Activated CD4-positive, alpha-beta T cell treated with anti-CD3 and anti-CD28 coated beads, Interleukin-2, amount 10 ng/mL, durations not matched to agents 24 days and 14 days (primary cell): Measurements from ENCODE around the gene ULK4. TPM values are rescaled to one million over a fixed set of nuclear protein-coding genes. Genes with fewer than 3 reads are reported as not detected.
"Not testable (repeated sequence)": the region's sequence is repeated elsewhere in the genome, so short reads cannot be mapped to it uniquely, and the experiment has no call there.

Experiments
- DNase-seq: peaks from one replicate; pipeline ENCODE4 v3.0.0; 2022
- H3K27ac Mint-ChIP-seq: one replicate; pipeline ENCODE4 v1.8.0; 2022; ENCODE audit warnings: mild to moderate bottlenecking, mixed read lengths
- H3K27me3 Mint-ChIP-seq: one replicate; pipeline ENCODE4 v1.8.0; 2022; ENCODE audit warnings: mixed read lengths
- H3K36me3 Mint-ChIP-seq: one replicate; pipeline ENCODE4 v1.8.0; 2022; ENCODE audit warnings: low read depth, mild to moderate bottlenecking, mixed read lengths
- H3K4me1 Mint-ChIP-seq: one replicate; pipeline ENCODE4 v1.8.0; 2021; ENCODE audit warnings: mixed read lengths
- H3K4me3 Mint-ChIP-seq: one replicate; pipeline ENCODE4 v1.8.0; 2022; ENCODE audit warnings: mild to moderate bottlenecking, moderate library complexity, mixed read lengths
- H3K9me3 Mint-ChIP-seq: one replicate; pipeline ENCODE4 v1.8.0; 2021; ENCODE audit warnings: mixed read lengths
- intact Hi-C: fragments of 100-400 bp; cut with micrococcal nuclease; formaldehyde crosslinking; loops from one replicate; pipeline ENCODE4 v1.15.1; 2023
- total RNA-seq: library from RNA; stranded (reverse); gene quantifications from 2 replicates; pipeline ENCODE4 v1.2.3, GENCODE V29; 2022

ULK4 gene
- total RNA-seq, 1 donor from 2014 or later: 10.2 TPM

GRCh38 chr3:41299036-41299435 is 662.9 kb downstream of the ULK4 start:
- no peaks in the 10 kb centered on the region for H3K9me3 Mint-ChIP-seq
- intact Hi-C loops: no loop called here
- no peaks in the 10 kb centered on the region for H3K27me3 Mint-ChIP-seq

GRCh38 chr3:41297750-41298149 is 664.2 kb downstream of the ULK4 start:
- no peaks in the 10 kb centered on the region for H3K9me3 Mint-ChIP-seq

More at GRCh38 chr3:41299036-41299435, 662.9 kb downstream of the ULK4 start:
- Mint-ChIP-seq H3K4me3 (no peak overlapping the region), H3K27ac (no peak overlapping the region), H3K36me3 (no peaks in the 10 kb centered on the region), H3K4me1 (no peaks in the 10 kb centered on the region)
- DNase-seq: no peak

GRCh38 chr3:41296556-41296955 is 665.3 kb downstream of the ULK4 start:
- Mint-ChIP-seq H3K4me3 (no peak overlapping the region), H3K27ac (peak overlapping the region; percentile 12), H3K27me3 (no peaks in the 10 kb centered on the region), H3K36me3 (no peaks in the 10 kb centered on the region), H3K9me3 (no peaks in the 10 kb centered on the region), H3K4me1 (no peaks in the 10 kb centered on the region)
- intact Hi-C loops: no loop called here
- no peak for DNase-seq

More at GRCh38 chr3:41297750-41298149, 664.2 kb downstream of the ULK4 start:
- no peak for DNase-seq
- Mint-ChIP-seq H3K4me3 (no peak overlapping the region), H3K27me3 (no peaks in the 10 kb centered on the region), H3K27ac (no peak overlapping the region), H3K36me3 (no peaks in the 10 kb centered on the region), H3K4me1 (no peaks in the 10 kb centered on the region)
- intact Hi-C loops: no loop called here

GRCh38 chr3:41295740-41296139 is 666.2 kb downstream of the ULK4 start:
- H3K4me1 Mint-ChIP-seq: no peaks in the 10 kb centered on the region
- H3K9me3 Mint-ChIP-seq: no peaks in the 10 kb centered on the region
- H3K36me3 Mint-ChIP-seq: no peaks in the 10 kb centered on the region
- H3K27me3 Mint-ChIP-seq: no peaks in the 10 kb centered on the region
- intact Hi-C loops: no loop called here
- H3K27ac Mint-ChIP-seq: no peak overlapping the region
- H3K4me3 Mint-ChIP-seq: no peak overlapping the region
- DNase-seq: no peak

GRCh38 chr3:41293169-41293681 is 668.7 kb downstream of the ULK4 start:
- H3K4me3 Mint-ChIP-seq: no peak overlapping the region
- H3K4me1 Mint-ChIP-seq: no peaks in the 10 kb centered on the region
- H3K36me3 Mint-ChIP-seq: no peaks in the 10 kb centered on the region
- no peaks in the 10 kb centered on the region for H3K27me3 Mint-ChIP-seq
- no peak overlapping the region for H3K27ac Mint-ChIP-seq
- no peaks in the 10 kb centered on the region for H3K9me3 Mint-ChIP-seq
- DNase-seq: no peak
- intact Hi-C loops: no loop called here

GRCh38 chr3:41290736-41291135 is 671.2 kb downstream of the ULK4 start:
- Mint-ChIP-seq H3K9me3 (no peaks in the 10 kb centered on the region), H3K4me1 (no peaks in the 10 kb centered on the region), H3K27ac (no peak overlapping the region), H3K27me3 (no peaks in the 10 kb centered on the region), H3K4me3 (no peak overlapping the region), H3K36me3 (no peaks in the 10 kb centered on the region)
- intact Hi-C loops: no loop called here
- no peak for DNase-seq

- no peak for DNase-seq
- Mint-ChIP-seq H3K27me3 (no peaks in the 10 kb centered on the region), H3K27ac (no peak overlapping the region), H3K36me3 (no peaks in the 10 kb centered on the region), H3K4me1 (no peaks in the 10 kb centered on the region), H3K9me3 (no peaks in the 10 kb centered on the region), H3K4me3 (no peak overlapping the region)
- intact Hi-C loops: no loop called here
Measured at GRCh38 chr3:41290306-41290705, 671.6 kb downstream of the ULK4 start.

- Mint-ChIP-seq H3K4me3 (no peak overlapping the region), H3K36me3 (no peaks in the 10 kb centered on the region), H3K4me1 (no peaks in the 10 kb centered on the region), H3K27me3 (no peaks in the 10 kb centered on the region), H3K27ac (no peak overlapping the region), H3K9me3 (no peaks in the 10 kb centered on the region)
- no peak for DNase-seq
- intact Hi-C loops: no loop called here
Measured at GRCh38 chr3:41288785-41289184, 673.1 kb downstream of the ULK4 start.

- no peak overlapping the region for H3K27ac Mint-ChIP-seq
- H3K36me3 Mint-ChIP-seq: no peaks in the 10 kb centered on the region
- no peaks in the 10 kb centered on the region for H3K27me3 Mint-ChIP-seq
- peak; percentile 48 for DNase-seq
- no peaks in the 10 kb centered on the region for H3K9me3 Mint-ChIP-seq
- no peak overlapping the region for H3K4me3 Mint-ChIP-seq
- intact Hi-C loops: no loop called here
- H3K4me1 Mint-ChIP-seq: no peaks in the 10 kb centered on the region
Measured at GRCh38 chr3:41286305-41286704, 675.6 kb downstream of the ULK4 start.

GRCh38 chr3:41284934-41285333 is 677.0 kb downstream of the ULK4 start:
- H3K4me1 Mint-ChIP-seq, H3K4me3 Mint-ChIP-seq, intact Hi-C loops, DNase-seq, H3K9me3 Mint-ChIP-seq, H3K27ac Mint-ChIP-seq, H3K27me3 Mint-ChIP-seq, H3K36me3 Mint-ChIP-seq: not testable (repeated sequence)

GRCh38 chr3:41277790-41278465 is 684.0 kb downstream of the ULK4 start:
- intact Hi-C loops: no loop called here
- Mint-ChIP-seq H3K27me3 (peaks cover 3% of the 10 kb centered on the region), H3K4me1 (no peaks in the 10 kb centered on the region), H3K36me3 (no peaks in the 10 kb centered on the region), H3K27ac (no peak overlapping the region), H3K4me3 (no peak overlapping the region), H3K9me3 (peaks cover 12% of the 10 kb centered on the region)
- no peak for DNase-seq

- Mint-ChIP-seq H3K27me3 (peaks cover 3% of the 10 kb centered on the region), H3K4me1 (no peaks in the 10 kb centered on the region), H3K4me3 (no peak overlapping the region), H3K27ac (no peak overlapping the region), H3K9me3 (peaks cover 12% of the 10 kb centered on the region), H3K36me3 (no peaks in the 10 kb centered on the region)
- no peak for DNase-seq
- intact Hi-C loops: no loop called here
Measured at GRCh38 chr3:41276191-41276590, 685.7 kb downstream of the ULK4 start.

- Mint-ChIP-seq H3K4me1 (no peaks in the 10 kb centered on the region), H3K27me3 (peaks cover 3% of the 10 kb centered on the region), H3K9me3 (peaks cover 5% of the 10 kb centered on the region), H3K36me3 (no peaks in the 10 kb centered on the region), H3K4me3 (no peak overlapping the region), H3K27ac (no peak overlapping the region)
- intact Hi-C loops: no loop called here
- no peak for DNase-seq
Measured at GRCh38 chr3:41274944-41275668, 686.8 kb downstream of the ULK4 start.

- H3K36me3 Mint-ChIP-seq: no peaks in the 10 kb centered on the region
- no peak overlapping the region for H3K27ac Mint-ChIP-seq
- DNase-seq: no peak
- H3K9me3 Mint-ChIP-seq: no peaks in the 10 kb centered on the region
- no peak overlapping the region for H3K4me3 Mint-ChIP-seq
- intact Hi-C loops: no loop called here
- no peaks in the 10 kb centered on the region for H3K4me1 Mint-ChIP-seq
- peaks cover 3% of the 10 kb centered on the region for H3K27me3 Mint-ChIP-seq
Measured at GRCh38 chr3:41272667-41273066, 689.2 kb downstream of the ULK4 start.
